HEK293 (cell line): ENCODE measurements around the gene CCHCR1.

Source experiments
- BCL11B ChIP-seq: fragments of 450-650 bp; formaldehyde crosslinking; IDR thresholded peaks from 2 replicates; pipeline ENCODE4 v1.5.1; 2016; ENCODE audit warnings: low read depth, missing biosample characterization, missing genetic modification characterization
- HOXA7 ChIP-seq: sonication (generic); formaldehyde crosslinking; IDR thresholded peaks from 2 replicates; pipeline ENCODE4 v1.8.1; 2022; ENCODE audit warnings: missing genetic modification reagents, borderline replicate concordance
- HOXC10 ChIP-seq: sonication (generic); formaldehyde crosslinking; IDR thresholded peaks from 2 replicates; pipeline ENCODE4 v1.8.1; 2023; ENCODE audit warnings: mild to moderate bottlenecking, missing genetic modification reagents
- KLF9 ChIP-seq: fragments of 450-650 bp; formaldehyde crosslinking; IDR thresholded peaks from 2 replicates; pipeline ENCODE4 v1.5.1; 2016; ENCODE audit warnings: missing biosample characterization, missing genetic modification characterization, low read depth
- PRDM1 ChIP-seq: fragments of 450-650 bp; formaldehyde crosslinking; IDR thresholded peaks from 2 replicates; pipeline ENCODE4; 2016; ENCODE audit warnings: missing biosample characterization, missing genetic modification characterization
- SCRT2 ChIP-seq: fragments of 450-650 bp; formaldehyde crosslinking; IDR thresholded peaks from 2 replicates; pipeline ENCODE4 v1.5.1; 2016; ENCODE audit warnings: missing biosample characterization, missing genetic modification characterization
- SP7 ChIP-seq: fragments of 450-650 bp; formaldehyde crosslinking; IDR thresholded peaks from 2 replicates; pipeline ENCODE4 v1.5.1; 2016; ENCODE audit warnings: missing biosample characterization, missing genetic modification characterization
- TCF7L2 ChIP-seq: IDR thresholded peaks from 2 replicates; pipeline ENCODE4 v1.6.1; 2011; ENCODE audit warnings: low read depth, mild to moderate bottlenecking, inconsistent platforms, low read length, moderate library complexity, borderline replicate concordance
- ZNF121 ChIP-seq: fragments of 450-650 bp; formaldehyde crosslinking; IDR thresholded peaks from 2 replicates; pipeline ENCODE4 v1.5.1; 2016; ENCODE audit warnings: missing biosample characterization, missing genetic modification characterization
- ZNF133 ChIP-seq: fragments of 450-650 bp; formaldehyde crosslinking; IDR thresholded peaks from 2 replicates; pipeline ENCODE4 v1.5.1; 2016; ENCODE audit warnings: missing biosample characterization, missing genetic modification characterization
- ZNF184 ChIP-seq: fragments of 450-650 bp; IDR thresholded peaks from 2 replicates; pipeline ENCODE4 v1.5.1; 2018; ENCODE audit warnings: missing biosample characterization, mild to moderate bottlenecking, missing genetic modification characterization
- ZNF221 ChIP-seq: fragments of 450-650 bp; formaldehyde crosslinking; IDR thresholded peaks from 2 replicates; pipeline ENCODE4 v1.5.1; 2017; ENCODE audit warnings: missing biosample characterization, missing genetic modification characterization, borderline replicate concordance
- ZNF266 ChIP-seq: fragments of 450-650 bp; formaldehyde crosslinking; IDR thresholded peaks from 2 replicates; pipeline ENCODE4 v1.5.1; 2016; ENCODE audit warnings: missing biosample characterization, missing genetic modification characterization, low read depth
- ZNF274 ChIP-seq, 2 experiments: fragments of 200-500 bp in 1 of 2; fragments of 450-650 bp in 1 of 2; sonication (Bioruptor generic) in 1 of 2; formaldehyde crosslinking in 1 of 2; IDR thresholded peaks; 2 replicates each; pipeline versions ENCODE4 v1.5.1 to v1.6.1; 2014 to 2016; ENCODE audit warnings: borderline replicate concordance in 1 of 2, inconsistent platforms in 1 of 2, low read length in 1 of 2, missing biosample characterization in 1 of 2, missing genetic modification characterization in 1 of 2
- ZNF311 ChIP-seq: fragments of 450-650 bp; formaldehyde crosslinking; IDR thresholded peaks from 2 replicates; pipeline ENCODE4 v1.5.1; 2017; ENCODE audit warnings: missing biosample characterization, missing genetic modification characterization, borderline replicate concordance
- ZNF341 ChIP-seq: fragments of 450-650 bp; formaldehyde crosslinking; IDR thresholded peaks from 2 replicates; pipeline ENCODE4; 2016; ENCODE audit warnings: low read depth, missing biosample characterization, missing genetic modification characterization
- ZNF394 ChIP-seq: fragments of 450-650 bp; formaldehyde crosslinking; IDR thresholded peaks from 2 replicates; pipeline ENCODE4 v1.5.1; 2016; ENCODE audit warnings: missing biosample characterization, missing genetic modification characterization, mild to moderate bottlenecking, moderate library complexity, borderline replicate concordance
- ZNF404 ChIP-seq: fragments of 450-650 bp; formaldehyde crosslinking; IDR thresholded peaks from 2 replicates; pipeline ENCODE4 v1.5.1; 2017; ENCODE audit warnings: missing biosample characterization, missing genetic modification characterization
- ZNF677 ChIP-seq: fragments of 450-650 bp; IDR thresholded peaks from 2 replicates; pipeline ENCODE4 v1.5.0; 2018; ENCODE audit warnings: missing biosample characterization, mild to moderate bottlenecking, missing genetic modification characterization, moderate library complexity
- ZNF747 ChIP-seq: fragments of 450-650 bp; formaldehyde crosslinking; IDR thresholded peaks from 2 replicates; pipeline ENCODE4 v1.5.1; 2016; ENCODE audit warnings: missing biosample characterization, missing genetic modification characterization
- ZNF76 ChIP-seq: fragments of 450-650 bp; formaldehyde crosslinking; IDR thresholded peaks from 2 replicates; pipeline ENCODE4; 2016; ENCODE audit warnings: low read depth, missing biosample characterization, missing genetic modification characterization, borderline replicate concordance
- ZNF785 ChIP-seq: fragments of 450-650 bp; formaldehyde crosslinking; IDR thresholded peaks from 2 replicates; pipeline ENCODE4 v1.5.1; 2016; ENCODE audit warnings: missing biosample characterization, missing genetic modification characterization
- ZSCAN30 ChIP-seq: fragments of 450-650 bp; IDR thresholded peaks from 2 replicates; pipeline ENCODE4 v1.5.1; 2018; ENCODE audit warnings: missing biosample characterization, mild to moderate bottlenecking, missing genetic modification characterization, moderate library complexity
- TF ChIP-seq, protein P1 (sequence below): fragments of 450-650 bp; formaldehyde crosslinking; IDR thresholded peaks from 2 replicates; pipeline ENCODE4 v1.5.1; 2016; ENCODE audit warnings: missing biosample characterization, missing genetic modification characterization
- TF ChIP-seq, protein P2 (sequence below): fragments of 450-650 bp; formaldehyde crosslinking; optimal IDR thresholded peaks from 2 replicates; pipeline ENCODE3; 2016; ENCODE audit warnings: missing biosample characterization, mild to moderate bottlenecking, missing genetic modification characterization
- TF ChIP-seq, protein P3 (sequence below): fragments of 450-650 bp; formaldehyde crosslinking; IDR thresholded peaks from 2 replicates; pipeline ENCODE4 v1.5.1; 2016; ENCODE audit warnings: missing biosample characterization, missing genetic modification characterization, borderline replicate concordance
- TF ChIP-seq, protein P4 (sequence below): sonication (generic); formaldehyde crosslinking; IDR thresholded peaks from 2 replicates; pipeline ENCODE4 v1.8.1; 2022; ENCODE audit warnings: mild to moderate bottlenecking, moderate library complexity, missing genetic modification reagents

The CCHCR1 gene

DNA sequence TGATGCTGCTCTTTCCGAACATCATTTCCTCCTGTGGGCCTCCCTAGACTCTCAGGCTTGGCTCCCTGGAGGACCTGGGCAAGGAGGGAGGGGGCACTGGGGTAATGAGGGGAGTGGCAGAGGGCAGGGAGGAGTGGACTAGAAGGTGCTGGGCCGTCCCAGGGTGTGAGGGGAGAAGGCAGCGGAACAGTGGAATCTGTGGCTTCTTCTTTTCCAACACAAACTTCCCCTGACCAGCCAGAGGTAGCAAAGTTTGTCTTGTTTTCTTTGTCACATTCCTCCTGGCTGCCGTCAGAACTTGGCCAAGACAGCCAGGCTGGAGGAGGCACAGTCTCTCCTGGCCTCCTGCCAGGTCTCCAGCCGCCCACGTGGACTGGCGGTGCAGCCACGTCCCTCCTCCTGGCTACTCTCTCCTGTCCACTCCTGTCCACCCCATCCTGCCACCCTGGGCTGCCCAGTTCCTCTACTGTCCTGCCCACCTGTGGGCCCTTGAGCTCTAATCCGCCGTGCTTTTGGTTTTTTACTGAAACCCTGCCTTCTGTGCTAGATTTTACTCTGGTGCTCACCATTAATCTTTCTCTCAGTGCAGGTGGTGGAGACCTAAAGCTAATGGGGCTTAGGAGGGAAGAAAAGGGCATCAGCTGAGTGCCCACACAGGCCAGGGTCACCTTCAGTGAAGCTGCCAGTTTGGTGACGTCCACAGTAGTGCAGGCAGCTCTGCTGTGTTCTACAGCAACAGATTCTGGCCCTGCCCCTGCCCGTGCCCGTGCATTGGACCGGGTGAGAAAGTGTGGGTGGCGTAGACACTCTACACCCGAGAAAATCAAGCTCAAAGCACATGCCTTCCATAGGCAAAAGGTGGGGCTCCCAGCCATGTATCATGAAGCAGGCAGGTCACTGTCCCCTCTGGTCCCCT is 34.6 kb downstream of the CCHCR1 start (continued):
- no peak for TF ChIP-seq ZNF221 (tag by site-specific recombination)
- TF ChIP-seq ZNF184 (tag by site-specific recombination): peak; percentile 41; the same call in 1 of the 2 replicates
- TF ChIP-seq ZNF76 (tag by site-specific recombination): no peak
- 0 out of 2 replicates have a peak, but pooled peaks have one; percentile 22 for TF ChIP-seq ZSCAN30
- TF ChIP-seq, protein P1, sequence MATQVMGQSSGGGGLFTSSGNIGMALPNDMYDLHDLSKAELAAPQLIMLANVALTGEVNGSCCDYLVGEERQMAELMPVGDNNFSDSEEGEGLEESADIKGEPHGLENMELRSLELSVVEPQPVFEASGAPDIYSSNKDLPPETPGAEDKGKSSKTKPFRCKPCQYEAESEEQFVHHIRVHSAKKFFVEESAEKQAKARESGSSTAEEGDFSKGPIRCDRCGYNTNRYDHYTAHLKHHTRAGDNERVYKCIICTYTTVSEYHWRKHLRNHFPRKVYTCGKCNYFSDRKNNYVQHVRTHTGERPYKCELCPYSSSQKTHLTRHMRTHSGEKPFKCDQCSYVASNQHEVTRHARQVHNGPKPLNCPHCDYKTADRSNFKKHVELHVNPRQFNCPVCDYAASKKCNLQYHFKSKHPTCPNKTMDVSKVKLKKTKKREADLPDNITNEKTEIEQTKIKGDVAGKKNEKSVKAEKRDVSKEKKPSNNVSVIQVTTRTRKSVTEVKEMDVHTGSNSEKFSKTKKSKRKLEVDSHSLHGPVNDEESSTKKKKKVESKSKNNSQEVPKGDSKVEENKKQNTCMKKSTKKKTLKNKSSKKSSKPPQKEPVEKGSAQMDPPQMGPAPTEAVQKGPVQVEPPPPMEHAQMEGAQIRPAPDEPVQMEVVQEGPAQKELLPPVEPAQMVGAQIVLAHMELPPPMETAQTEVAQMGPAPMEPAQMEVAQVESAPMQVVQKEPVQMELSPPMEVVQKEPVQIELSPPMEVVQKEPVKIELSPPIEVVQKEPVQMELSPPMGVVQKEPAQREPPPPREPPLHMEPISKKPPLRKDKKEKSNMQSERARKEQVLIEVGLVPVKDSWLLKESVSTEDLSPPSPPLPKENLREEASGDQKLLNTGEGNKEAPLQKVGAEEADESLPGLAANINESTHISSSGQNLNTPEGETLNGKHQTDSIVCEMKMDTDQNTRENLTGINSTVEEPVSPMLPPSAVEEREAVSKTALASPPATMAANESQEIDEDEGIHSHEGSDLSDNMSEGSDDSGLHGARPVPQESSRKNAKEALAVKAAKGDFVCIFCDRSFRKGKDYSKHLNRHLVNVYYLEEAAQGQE (tag by site-specific recombination): no peak
- no peak for TF ChIP-seq ZNF677 (tag by site-specific recombination)
- no peak for TF ChIP-seq ZNF747 (tag by site-specific recombination)
- no peak for TF ChIP-seq ZNF785 (tag by site-specific recombination)
- TF ChIP-seq, protein P2, sequence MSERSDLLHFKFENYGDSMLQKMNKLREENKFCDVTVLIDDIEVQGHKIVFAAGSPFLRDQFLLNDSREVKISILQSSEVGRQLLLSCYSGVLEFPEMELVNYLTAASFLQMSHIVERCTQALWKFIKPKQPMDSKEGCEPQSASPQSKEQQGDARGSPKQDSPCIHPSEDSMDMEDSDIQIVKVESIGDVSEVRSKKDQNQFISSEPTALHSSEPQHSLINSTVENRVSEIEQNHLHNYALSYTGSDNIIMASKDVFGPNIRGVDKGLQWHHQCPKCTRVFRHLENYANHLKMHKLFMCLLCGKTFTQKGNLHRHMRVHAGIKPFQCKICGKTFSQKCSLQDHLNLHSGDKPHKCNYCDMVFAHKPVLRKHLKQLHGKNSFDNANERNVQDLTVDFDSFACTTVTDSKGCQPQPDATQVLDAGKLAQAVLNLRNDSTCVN (tag by site-specific recombination): peak; percentile 9
- TF ChIP-seq SCRT2 (tag by site-specific recombination): peak; percentile 72; the same call in 1 of the 2 replicates
- TF ChIP-seq ZNF311 (tag by site-specific recombination): no peak
- no peak for TF ChIP-seq TCF7L2
- TF ChIP-seq ZNF394 (tag by site-specific recombination): peak; percentile 23; the same call in 1 of the 2 replicates
- no peak for TF ChIP-seq HOXC10
- TF ChIP-seq PRDM1 (tag by site-specific recombination): peak; percentile 66
- no peak for TF ChIP-seq ZNF404 (tag by site-specific recombination)
- peak; percentile 63; the same call in 1 of the 2 replicates for TF ChIP-seq SP7 (tag by site-specific recombination)
- no peak for TF ChIP-seq ZNF121 (tag by site-specific recombination)
- TF ChIP-seq, protein P3, sequence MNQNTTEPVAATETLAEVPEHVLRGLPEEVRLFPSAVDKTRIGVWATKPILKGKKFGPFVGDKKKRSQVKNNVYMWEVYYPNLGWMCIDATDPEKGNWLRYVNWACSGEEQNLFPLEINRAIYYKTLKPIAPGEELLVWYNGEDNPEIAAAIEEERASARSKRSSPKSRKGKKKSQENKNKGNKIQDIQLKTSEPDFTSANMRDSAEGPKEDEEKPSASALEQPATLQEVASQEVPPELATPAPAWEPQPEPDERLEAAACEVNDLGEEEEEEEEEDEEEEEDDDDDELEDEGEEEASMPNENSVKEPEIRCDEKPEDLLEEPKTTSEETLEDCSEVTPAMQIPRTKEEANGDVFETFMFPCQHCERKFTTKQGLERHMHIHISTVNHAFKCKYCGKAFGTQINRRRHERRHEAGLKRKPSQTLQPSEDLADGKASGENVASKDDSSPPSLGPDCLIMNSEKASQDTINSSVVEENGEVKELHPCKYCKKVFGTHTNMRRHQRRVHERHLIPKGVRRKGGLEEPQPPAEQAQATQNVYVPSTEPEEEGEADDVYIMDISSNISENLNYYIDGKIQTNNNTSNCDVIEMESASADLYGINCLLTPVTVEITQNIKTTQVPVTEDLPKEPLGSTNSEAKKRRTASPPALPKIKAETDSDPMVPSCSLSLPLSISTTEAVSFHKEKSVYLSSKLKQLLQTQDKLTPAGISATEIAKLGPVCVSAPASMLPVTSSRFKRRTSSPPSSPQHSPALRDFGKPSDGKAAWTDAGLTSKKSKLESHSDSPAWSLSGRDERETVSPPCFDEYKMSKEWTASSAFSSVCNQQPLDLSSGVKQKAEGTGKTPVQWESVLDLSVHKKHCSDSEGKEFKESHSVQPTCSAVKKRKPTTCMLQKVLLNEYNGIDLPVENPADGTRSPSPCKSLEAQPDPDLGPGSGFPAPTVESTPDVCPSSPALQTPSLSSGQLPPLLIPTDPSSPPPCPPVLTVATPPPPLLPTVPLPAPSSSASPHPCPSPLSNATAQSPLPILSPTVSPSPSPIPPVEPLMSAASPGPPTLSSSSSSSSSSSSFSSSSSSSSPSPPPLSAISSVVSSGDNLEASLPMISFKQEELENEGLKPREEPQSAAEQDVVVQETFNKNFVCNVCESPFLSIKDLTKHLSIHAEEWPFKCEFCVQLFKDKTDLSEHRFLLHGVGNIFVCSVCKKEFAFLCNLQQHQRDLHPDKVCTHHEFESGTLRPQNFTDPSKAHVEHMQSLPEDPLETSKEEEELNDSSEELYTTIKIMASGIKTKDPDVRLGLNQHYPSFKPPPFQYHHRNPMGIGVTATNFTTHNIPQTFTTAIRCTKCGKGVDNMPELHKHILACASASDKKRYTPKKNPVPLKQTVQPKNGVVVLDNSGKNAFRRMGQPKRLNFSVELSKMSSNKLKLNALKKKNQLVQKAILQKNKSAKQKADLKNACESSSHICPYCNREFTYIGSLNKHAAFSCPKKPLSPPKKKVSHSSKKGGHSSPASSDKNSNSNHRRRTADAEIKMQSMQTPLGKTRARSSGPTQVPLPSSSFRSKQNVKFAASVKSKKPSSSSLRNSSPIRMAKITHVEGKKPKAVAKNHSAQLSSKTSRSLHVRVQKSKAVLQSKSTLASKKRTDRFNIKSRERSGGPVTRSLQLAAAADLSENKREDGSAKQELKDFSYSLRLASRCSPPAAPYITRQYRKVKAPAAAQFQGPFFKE (tag by site-specific recombination): no peak
- TF ChIP-seq ZNF341 (tag by site-specific recombination): no peak
- no peak for TF ChIP-seq ZNF274 (IDR thresholded peaks at IDR 0.05; ENCODE audit: low read length)
- TF ChIP-seq ZNF274 (tag by site-specific recombination; IDR thresholded peaks at IDR 0.05; ENCODE audit: borderline replicate concordance): no peak
- no peak for TF ChIP-seq BCL11B (tag by site-specific recombination)
- TF ChIP-seq ZNF133: no peak
- no peak for TF ChIP-seq HOXA7 (CRISPR knock-in tag)
- TF ChIP-seq KLF9 (tag by site-specific recombination): no peak
- TF ChIP-seq, protein P4, sequence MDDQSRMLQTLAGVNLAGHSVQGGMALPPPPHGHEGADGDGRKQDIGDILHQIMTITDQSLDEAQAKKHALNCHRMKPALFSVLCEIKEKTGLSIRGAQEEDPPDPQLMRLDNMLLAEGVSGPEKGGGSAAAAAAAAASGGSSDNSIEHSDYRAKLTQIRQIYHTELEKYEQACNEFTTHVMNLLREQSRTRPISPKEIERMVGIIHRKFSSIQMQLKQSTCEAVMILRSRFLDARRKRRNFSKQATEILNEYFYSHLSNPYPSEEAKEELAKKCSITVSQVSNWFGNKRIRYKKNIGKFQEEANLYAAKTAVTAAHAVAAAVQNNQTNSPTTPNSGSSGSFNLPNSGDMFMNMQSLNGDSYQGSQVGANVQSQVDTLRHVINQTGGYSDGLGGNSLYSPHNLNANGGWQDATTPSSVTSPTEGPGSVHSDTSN (CRISPR knock-in tag): no peak
- no peak for TF ChIP-seq ZNF266
